Upper lobe of left lung (tissue), 4 donors: Measurements from ENCODE around the gene ENG.

Experiments used
- EP300 ChIP-seq, 4 donors: sonication (generic); formaldehyde crosslinking; IDR thresholded peaks; one replicate each; pipeline ENCODE4 v1.5.1; 2017; ENCODE audit warnings: antibody characterized with exemption in 4 of 4, control low read depth in 2 of 4
- POLR2A ChIP-seq, 4 donors: fragments of 450-650 bp; IDR thresholded peaks; one replicate each; pipeline ENCODE4 v1.5.1; 2016 to 2017; ENCODE audit warnings: antibody characterized with exemption in 4 of 4, mild to moderate bottlenecking in 2 of 4
- TF ChIP-seq, protein P1 (sequence below), 6 experiments: fragments of 450-650 bp in 4 of 6; fragments of 200-600 bp in 2 of 6; sonication (generic) in 2 of 6; IDR thresholded peaks; one replicate each; pipeline ENCODE4 v1.5.1; 2016 to 2019; ENCODE audit warnings: antibody characterized with exemption in 6 of 6

DNA sequence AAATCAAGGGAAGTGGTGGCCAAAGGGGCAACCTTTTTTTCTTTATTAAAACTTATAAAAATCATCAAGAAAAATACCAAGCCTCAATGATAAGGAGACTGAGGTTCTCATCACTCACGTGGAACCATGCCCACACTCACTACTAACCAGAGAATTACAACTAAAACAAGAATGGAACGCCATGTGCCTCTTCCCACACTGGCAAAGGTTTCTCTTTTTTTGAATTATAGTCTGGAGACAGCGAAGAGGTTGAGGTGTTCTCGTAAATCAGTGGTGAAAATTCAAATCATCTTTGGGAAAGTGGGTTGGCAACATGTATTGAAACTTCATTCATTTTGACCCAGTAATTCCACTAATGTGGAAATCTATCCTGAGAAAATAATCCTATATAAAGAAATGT is 32.4 kb downstream of the ENG start:
- TF ChIP-seq, protein P1, sequence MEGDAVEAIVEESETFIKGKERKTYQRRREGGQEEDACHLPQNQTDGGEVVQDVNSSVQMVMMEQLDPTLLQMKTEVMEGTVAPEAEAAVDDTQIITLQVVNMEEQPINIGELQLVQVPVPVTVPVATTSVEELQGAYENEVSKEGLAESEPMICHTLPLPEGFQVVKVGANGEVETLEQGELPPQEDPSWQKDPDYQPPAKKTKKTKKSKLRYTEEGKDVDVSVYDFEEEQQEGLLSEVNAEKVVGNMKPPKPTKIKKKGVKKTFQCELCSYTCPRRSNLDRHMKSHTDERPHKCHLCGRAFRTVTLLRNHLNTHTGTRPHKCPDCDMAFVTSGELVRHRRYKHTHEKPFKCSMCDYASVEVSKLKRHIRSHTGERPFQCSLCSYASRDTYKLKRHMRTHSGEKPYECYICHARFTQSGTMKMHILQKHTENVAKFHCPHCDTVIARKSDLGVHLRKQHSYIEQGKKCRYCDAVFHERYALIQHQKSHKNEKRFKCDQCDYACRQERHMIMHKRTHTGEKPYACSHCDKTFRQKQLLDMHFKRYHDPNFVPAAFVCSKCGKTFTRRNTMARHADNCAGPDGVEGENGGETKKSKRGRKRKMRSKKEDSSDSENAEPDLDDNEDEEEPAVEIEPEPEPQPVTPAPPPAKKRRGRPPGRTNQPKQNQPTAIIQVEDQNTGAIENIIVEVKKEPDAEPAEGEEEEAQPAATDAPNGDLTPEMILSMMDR (IDR thresholded peaks at IDR 0.05): no peak
- no peak for TF ChIP-seq POLR2A (IDR thresholded peaks at IDR 0.05)
- TF ChIP-seq EP300 (IDR thresholded peaks at IDR 0.05): no peak
